Middle frontal gyrus (tissue), 1 donor: Measurements from ENCODE around the gene HTRA2.
"Not testable (repeated sequence)": the region's sequence is repeated elsewhere in the genome, so short reads cannot be mapped to it uniquely, and the experiment has no call there.

Experiments
- DNase-seq: peaks from one replicate; pipeline ENCODE4 v3.0.0-alpha.2; 2015; ENCODE audit warnings: low spot score; ENCODE audit errors: extremely low spot score

HTRA2 gene

GRCh38 chr2:74529357-74530238 is at the start of gene HTRA2, which contains the start of gene AUP1:
Gene HTRA2 (plus strand): TSS chr2:74529933. CDS start chr2:74530007, 74 bp downstream.
Gene AUP1 (minus strand): TSS chr2:74529706. CDS start chr2:74529629, 77 bp downstream.
- DNase-seq, result peak; percentile 98

- no peak for DNase-seq
These were observed 48.3 kb upstream of the HTRA2 start for GRCh38 chr2:74481431-74481830.

- peak; percentile 16 for DNase-seq
These were observed 47.6 kb upstream of the HTRA2 start for GRCh38 chr2:74481961-74482800.

GRCh38 chr2:74482801-74483674 is 46.7 kb upstream of the HTRA2 start, which contains the start of the genes CCDC142 and TTC31:
Gene CCDC142 (minus strand): TSS chr2:74482998. CDS start chr2:74482837, 161 bp downstream.
Gene TTC31 (plus strand): TSS chr2:74483081. CDS start chr2:74483096, 15 bp downstream.
- peak; percentile 94 for DNase-seq

GRCh38 chr2:74483675-74484164 is 46.0 kb upstream of the HTRA2 start:
- DNase-seq, result not testable (repeated sequence)

GRCh38 chr2:74486141-74486540 is 43.6 kb upstream of the HTRA2 start:
- no peak for DNase-seq

- DNase-seq, result no peak
These were observed 40.9 kb upstream of the HTRA2 start for GRCh38 chr2:74488643-74489481.

GRCh38 chr2:74489906-74490305 is 39.8 kb upstream of the HTRA2 start:
- DNase-seq, result no peak

- DNase-seq, result no peak
These were observed 37.8 kb upstream of the HTRA2 start for GRCh38 chr2:74491648-74492544.

GRCh38 chr2:74493546-74493945 is 36.2 kb upstream of the HTRA2 start:
- DNase-seq, result no peak

- DNase-seq, result no peak
These were observed 34.3 kb upstream of the HTRA2 start for GRCh38 chr2:74495440-74495839.

GRCh38 chr2:74496997-74497776 is 32.5 kb upstream of the HTRA2 start:
- DNase-seq, result no peak

GRCh38 chr2:74497777-74498499 is 31.8 kb upstream of the HTRA2 start:
- no peak for DNase-seq

GRCh38 chr2:74498500-74499266 is 31.1 kb upstream of the HTRA2 start:
- no peak for DNase-seq

- DNase-seq, result no peak
These were observed 30.3 kb upstream of the HTRA2 start, which contains the start of gene LBX2 for GRCh38 chr2:74499267-74499939. Gene LBX2 (minus strand): TSS chr2:74499603. CDS start chr2:74499537, 66 bp downstream.
